Dermis blood vessel endothelial cell (primary cell): ENCODE results near the gene CT83. TPM values are rescaled to one million over a fixed set of nuclear protein-coding genes. Genes with fewer than 3 reads are reported as not detected.

Source experiments
- DNase-seq: peaks from one replicate; pipeline ENCODE4 v3.0.0; 2010
- total RNA-seq: library from RNA; depleted of rRNA; stranded (reverse); fragments of >200 nt; gene quantifications from 2 replicates; pipeline ENCODE4 v1.2.3, GENCODE V29; 2014

Gene CT83, protein sequence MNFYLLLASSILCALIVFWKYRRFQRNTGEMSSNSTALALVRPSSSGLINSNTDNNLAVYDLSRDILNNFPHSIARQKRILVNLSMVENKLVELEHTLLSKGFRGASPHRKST
- total RNA-seq = not detected in 2 replicates

DNA sequence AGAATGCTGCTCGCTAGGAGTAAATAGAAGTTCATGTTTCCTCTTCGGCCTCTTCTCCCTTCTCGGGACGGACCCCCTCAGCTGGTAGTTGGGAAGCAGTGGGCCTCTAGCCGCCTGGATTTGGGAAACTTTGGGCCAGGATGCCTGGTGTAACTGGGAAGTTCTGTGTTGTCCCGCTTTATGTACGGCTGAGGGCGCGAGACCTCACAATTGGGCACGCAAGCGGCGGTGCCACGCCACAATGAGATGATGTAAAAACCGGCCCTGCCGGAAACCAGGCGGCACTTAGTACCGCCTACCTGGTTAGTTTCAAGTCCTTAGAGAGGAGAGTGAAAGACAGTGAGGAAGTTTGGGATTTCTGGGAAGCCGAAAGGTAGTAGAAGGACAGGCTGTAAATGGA, at the start of gene CT83:
TSS of gene CT83 (minus strand) at position 155 of the 400 bp plus-strand sequence. CDS start at position 35, 120 bp downstream.
- no peak for DNase-seq

GRCh38 chrX:116499780-116500179, 37.0 kb upstream of the CT83 start:
- DNase-seq = no peak

DNA sequence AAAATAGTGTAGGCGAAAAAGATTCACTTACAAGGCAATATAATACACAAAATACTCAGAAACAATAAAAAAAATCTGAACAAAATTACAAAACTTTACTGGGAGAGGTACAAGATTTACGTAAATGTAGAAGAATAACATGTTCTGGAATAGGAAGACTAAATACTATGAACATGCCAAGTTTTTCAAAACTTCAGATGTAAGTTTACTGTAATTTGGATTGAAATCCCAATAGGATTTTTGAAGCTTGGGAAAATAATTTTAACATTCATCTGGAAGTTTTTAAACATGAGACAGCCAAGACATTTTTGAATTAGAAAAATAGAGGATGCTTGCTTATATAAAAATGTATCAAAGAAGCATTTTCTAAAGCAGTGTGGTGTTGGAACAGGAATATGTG, 30.5 kb upstream of the CT83 start:
- DNase-seq = no peak

- DNase-seq = peak; percentile 1
Observed at GRCh38 chrX:116490104-116490503, 27.3 kb upstream of the CT83 start.

GRCh38 chrX:116480059-116480458, 17.3 kb upstream of the CT83 start:
- no peak for DNase-seq

GRCh38 chrX:116449156-116449555, 13.6 kb downstream of the CT83 start:
- DNase-seq = no peak

GRCh38 chrX:116436358-116436816, 26.4 kb downstream of the CT83 start, which contains the start of gene SLC6A14:
TSS of gene SLC6A14 (plus strand) at chrX:116436606. CDS start at chrX:116436710, 104 bp downstream.
- DNase-seq = no peak

DNA sequence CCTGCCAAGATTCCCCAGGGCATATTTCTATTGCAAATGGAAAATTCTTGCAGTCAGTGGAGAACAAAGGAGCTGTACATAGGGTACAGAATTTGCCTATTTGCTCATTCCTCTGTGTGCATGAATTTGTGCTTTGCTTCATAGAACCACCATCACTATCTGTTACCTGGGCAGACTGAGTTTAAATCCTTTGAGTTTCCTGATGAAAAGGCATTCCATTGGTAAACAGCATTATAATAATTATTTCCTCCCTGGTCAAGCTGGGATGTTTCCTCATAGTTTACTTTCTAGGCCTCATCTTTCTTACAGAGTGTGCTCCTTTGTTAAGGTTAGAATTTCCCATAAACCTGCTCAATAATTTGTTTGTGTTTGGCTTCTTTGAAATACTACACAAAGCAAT, 27.2 kb downstream of the CT83 start:
- DNase-seq = no peak

DNA sequence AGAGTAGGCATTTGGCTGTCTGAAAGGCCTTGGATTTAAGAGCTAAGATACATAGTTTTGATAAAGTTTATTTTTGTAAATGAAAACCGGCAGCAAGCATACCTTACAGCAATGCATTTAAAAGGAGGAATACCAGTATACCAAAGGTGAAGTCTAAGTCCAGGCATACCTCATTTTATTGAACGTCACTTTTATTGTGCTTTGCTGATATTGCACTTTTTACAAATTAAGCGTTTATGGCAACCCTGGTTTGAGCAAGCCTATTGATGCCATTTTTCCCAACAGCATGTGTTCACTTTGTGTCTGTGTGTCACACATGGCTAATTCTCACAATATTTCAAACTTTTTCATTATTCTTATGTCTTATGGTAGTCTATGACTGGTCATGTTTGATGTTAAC, 34.8 kb downstream of the CT83 start:
- no peak for DNase-seq

GRCh38 chrX:116417968-116418367, 44.8 kb downstream of the CT83 start:
- no peak for DNase-seq

DNA sequence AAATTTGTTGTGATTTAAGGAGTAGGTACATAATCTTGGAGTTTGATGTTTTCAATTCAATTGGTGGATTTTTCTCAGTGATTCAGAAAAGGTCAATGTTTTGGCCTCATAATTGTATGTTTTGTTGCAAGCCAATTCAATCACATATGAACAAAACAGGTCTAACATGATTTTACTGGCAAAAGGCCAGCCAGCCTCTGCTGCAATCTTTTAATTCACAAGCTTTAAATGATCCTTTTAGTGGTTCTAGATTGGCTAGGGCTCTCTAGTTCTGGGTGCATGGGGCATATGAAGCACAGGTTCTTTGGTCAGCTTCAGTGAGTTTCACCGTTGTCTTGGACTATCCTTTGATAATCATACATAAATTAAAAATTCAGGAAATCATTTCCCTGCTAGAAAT, 45.6 kb downstream of the CT83 start:
- DNase-seq = no peak

GRCh38 chrX:116413273-116413672, 49.5 kb downstream of the CT83 start:
- no peak for DNase-seq

Other genes with a start within 250 kb of the CT83 start
- gene SLC6A14, start 26.4 kb downstream of the CT83 start, total RNA-seq = not detected in 2 replicates